ENCODE data around the gene UBAC2. TPM values are rescaled to one million over a fixed set of nuclear protein-coding genes. Genes with fewer than 3 reads are reported as not detected.

The UBAC2 gene
- total and polyA plus RNA-seq, 9 donors: 38.7 to 87.5 (median 48.0) TPM

DNA sequence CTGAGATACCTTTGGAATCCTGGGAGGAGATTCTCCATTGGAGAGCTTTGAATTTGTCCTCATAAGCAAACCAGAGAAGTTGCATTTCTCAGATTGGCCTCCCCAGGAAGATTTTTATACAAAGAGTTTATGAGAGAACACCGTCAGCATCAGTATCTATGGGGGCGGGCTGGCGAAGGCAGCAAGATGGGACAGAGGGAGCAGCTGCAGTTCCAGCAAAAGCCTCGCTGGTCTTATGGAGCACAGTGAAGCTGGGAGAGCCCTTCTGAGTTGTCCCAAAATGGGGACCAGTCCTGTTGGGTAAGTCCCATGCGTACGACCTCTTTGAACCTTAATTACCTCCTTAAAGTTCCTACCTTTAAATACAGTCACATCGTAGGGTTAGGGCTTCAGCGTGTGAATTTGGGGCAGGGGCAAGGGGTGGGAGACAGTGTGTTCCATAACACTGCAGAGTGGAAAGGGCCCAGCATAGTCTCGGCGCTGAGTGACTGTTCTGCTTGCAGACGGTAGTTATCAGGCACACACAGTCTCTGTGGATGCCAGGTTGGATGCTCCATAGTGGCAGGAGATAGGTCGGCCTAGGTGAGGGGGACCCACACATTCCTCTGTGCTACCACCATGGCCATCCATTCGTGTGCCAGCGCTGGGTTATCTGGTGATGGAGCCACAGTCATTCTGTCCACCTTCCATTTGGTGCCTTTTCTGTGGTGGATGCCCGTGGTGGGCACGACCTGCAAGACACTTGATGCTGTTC lies 141.5 kb downstream of the UBAC2 start:
- 95 to 97% (median 95%) methylated on average over 16 of the region's 16 CpGs for WGBS, 3 donors
- no peaks in the 10 kb centered on the region for H3K36me3 ChIP-seq
- intact Hi-C loops (cut with DNase I): no loop called here

DNA sequence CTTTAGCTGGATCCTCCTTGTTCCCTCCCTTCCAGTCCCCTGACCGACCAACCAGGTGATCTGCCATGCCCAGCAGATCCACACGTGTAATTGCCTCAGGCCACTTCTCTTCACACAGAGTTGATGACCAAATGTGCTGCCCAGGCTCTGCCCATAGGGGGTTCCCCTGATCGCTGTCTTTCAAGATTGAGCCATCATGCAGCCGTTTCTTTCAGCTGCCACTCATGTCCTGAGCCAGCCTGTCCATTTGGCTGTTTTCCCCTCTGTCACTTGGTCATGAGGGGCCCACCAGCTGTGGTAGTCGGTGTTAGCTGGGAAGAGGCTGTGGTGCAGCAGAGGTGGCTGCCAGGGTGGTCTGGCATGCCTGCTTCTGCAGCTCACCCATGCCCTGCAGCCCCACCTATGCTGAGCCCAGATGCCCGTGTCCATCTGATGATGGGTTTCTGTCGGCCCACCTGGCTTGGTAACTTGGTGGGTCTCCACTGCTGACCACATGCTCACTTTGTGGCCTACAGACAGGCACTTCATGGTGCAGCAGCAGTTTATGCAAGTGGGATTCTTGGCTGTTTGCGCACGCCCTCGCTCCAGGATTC lies 142.2 kb downstream of the UBAC2 start:
- DNase-seq: no peak
- Histone ChIP-seq H3K36me3 (no peaks in the 10 kb centered on the region), H3K27ac (no peak overlapping the region), H3K27me3 (no peaks in the 10 kb centered on the region), H3K4me3 (no peak overlapping the region), H3K4me1 (ENCODE audit: insufficient read depth) (no peaks in the 10 kb centered on the region), H3K9me3 (no peaks in the 10 kb centered on the region)
- intact Hi-C loops (cut with DNase I): no loop called here
- TF ChIP-seq, protein P1, sequence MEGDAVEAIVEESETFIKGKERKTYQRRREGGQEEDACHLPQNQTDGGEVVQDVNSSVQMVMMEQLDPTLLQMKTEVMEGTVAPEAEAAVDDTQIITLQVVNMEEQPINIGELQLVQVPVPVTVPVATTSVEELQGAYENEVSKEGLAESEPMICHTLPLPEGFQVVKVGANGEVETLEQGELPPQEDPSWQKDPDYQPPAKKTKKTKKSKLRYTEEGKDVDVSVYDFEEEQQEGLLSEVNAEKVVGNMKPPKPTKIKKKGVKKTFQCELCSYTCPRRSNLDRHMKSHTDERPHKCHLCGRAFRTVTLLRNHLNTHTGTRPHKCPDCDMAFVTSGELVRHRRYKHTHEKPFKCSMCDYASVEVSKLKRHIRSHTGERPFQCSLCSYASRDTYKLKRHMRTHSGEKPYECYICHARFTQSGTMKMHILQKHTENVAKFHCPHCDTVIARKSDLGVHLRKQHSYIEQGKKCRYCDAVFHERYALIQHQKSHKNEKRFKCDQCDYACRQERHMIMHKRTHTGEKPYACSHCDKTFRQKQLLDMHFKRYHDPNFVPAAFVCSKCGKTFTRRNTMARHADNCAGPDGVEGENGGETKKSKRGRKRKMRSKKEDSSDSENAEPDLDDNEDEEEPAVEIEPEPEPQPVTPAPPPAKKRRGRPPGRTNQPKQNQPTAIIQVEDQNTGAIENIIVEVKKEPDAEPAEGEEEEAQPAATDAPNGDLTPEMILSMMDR (IDR thresholded peaks at IDR 0.05): no peak
- TF ChIP-seq POLR2A (IDR thresholded peaks at IDR 0.05): no peak
- TF ChIP-seq EP300 (IDR thresholded peaks at IDR 0.05): no peak
- WGBS, 3 donors: 71 to 87% (median 76%) methylated on average over 10 of the region's 10 CpGs

More for the DNA sequence above, 141.5 kb downstream of the UBAC2 start:
- H3K27me3 ChIP-seq: no peaks in the 10 kb centered on the region
- no peak for DNase-seq
- no peaks in the 10 kb centered on the region for H3K4me1 ChIP-seq (ENCODE audit: insufficient read depth)
- H3K9me3 ChIP-seq: no peaks in the 10 kb centered on the region
- H3K27ac ChIP-seq: no peak overlapping the region
- H3K4me3 ChIP-seq: no peak overlapping the region
- no peak for TF ChIP-seq EP300 (IDR thresholded peaks at IDR 0.05)
- TF ChIP-seq, protein P1 (IDR thresholded peaks at IDR 0.05): no peak
- no peak for TF ChIP-seq POLR2A (IDR thresholded peaks at IDR 0.05)

DNA sequence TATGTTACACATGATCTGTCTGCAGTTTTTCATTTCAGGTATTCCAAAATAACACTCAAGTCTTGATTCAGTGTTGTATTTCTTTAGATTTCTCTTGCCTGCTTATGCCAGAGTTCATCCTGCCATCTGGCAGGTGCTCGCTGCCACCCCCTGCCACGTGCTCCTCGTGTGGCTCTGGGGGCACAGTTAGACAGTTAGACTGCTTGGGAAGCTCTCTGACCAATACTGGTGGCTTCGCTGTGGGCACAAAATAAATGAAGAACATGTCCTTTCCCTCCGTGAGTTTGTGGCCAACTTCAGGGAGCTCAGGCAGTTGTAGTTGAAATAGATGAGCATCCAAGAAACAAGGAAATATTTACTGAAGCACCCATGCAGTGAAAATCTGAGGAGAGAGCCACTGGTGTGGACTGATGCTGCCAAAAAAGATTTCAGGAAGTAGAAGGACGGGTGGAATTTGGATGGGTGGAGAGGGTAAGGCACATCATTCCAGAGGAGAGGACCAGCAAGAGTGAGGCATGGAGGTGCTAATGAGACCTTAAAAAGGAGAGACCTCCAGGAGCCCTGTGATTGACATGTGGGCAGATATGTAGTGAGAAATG lies 144.1 kb downstream of the UBAC2 start:
- Histone ChIP-seq H3K27ac (no peak overlapping the region), H3K4me3 (no peak overlapping the region), H3K27me3 (no peaks in the 10 kb centered on the region), H3K4me1 (ENCODE audit: insufficient read depth) (no peaks in the 10 kb centered on the region), H3K36me3 (no peaks in the 10 kb centered on the region), H3K9me3 (no peaks in the 10 kb centered on the region)
- TF ChIP-seq EP300 (IDR thresholded peaks at IDR 0.05): no peak
- no peak for TF ChIP-seq POLR2A (IDR thresholded peaks at IDR 0.05)
- TF ChIP-seq, protein P1 (IDR thresholded peaks at IDR 0.05): no peak
- DNase-seq: no peak
- intact Hi-C loops (cut with DNase I): no loop called here
- WGBS, 3 donors: 91 to 94% (median 92%) methylated on average over 6 of the region's 6 CpGs

DNA sequence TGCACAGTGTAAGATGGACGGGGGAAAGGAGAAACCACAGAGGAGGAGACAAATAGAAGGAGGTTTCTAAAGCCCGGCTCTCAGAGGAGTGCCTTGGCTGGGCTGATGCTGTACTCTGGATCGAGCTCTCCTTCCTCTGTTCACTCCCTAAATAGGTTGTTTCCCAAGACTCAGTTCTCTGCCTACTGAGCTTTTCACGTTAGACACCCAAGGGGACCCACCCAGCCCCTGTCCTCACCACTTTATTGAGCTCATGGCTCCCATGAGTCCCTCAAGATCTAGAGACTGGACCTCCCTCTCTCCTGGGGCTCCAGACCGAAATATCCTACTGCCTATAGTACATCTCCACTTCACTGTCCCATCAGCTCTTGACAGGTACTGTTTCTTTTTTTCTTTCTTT lies 144.7 kb downstream of the UBAC2 start:
- Histone ChIP-seq H3K4me1 (ENCODE audit: insufficient read depth) (no peaks in the 10 kb centered on the region), H3K27ac (no peak overlapping the region), H3K4me3 (no peak overlapping the region), H3K9me3 (no peaks in the 10 kb centered on the region), H3K27me3 (no peaks in the 10 kb centered on the region), H3K36me3 (no peaks in the 10 kb centered on the region)
- 90 to 96% (median 92%) methylated on average over 5 of the region's 5 CpGs for WGBS, 3 donors
- TF ChIP-seq POLR2A (IDR thresholded peaks at IDR 0.05): no peak
- intact Hi-C loops (cut with DNase I): no loop called here
- no peak for DNase-seq
